ENCODE data around the gene HSPA9. TPM values are rescaled to one million over a fixed set of nuclear protein-coding genes. Genes with fewer than 3 reads are reported as not detected.

The HSPA9 gene
- total RNA-seq, 4 donors from 2014 or later, result 128 to 254 (median 154) TPM

- Histone ChIP-seq H3K27ac (no peak overlapping the region), H3K4me3 (no peak overlapping the region), H3K9me3 (no peaks in the 10 kb centered on the region), H3K27me3 (no peaks in the 10 kb centered on the region), H3K36me3 (no peaks in the 10 kb centered on the region), H3K4me1 (no peaks in the 10 kb centered on the region)
- intact Hi-C loops (cut with DNase I; ENCODE audit: low total_unique reads), result no loop called here
- no peak for TF ChIP-seq POLR2A (IDR thresholded peaks at IDR 0.05)
- no peak for DNase-seq
Measured at GRCh38 chr5:138605254-138605972, 30.2 kb upstream of the HSPA9 start.

GRCh38 chr5:138604176-138604785 lies 29.1 kb upstream of the HSPA9 start:
- intact Hi-C loops (cut with DNase I; ENCODE audit: low total_unique reads), result no loop called here
- Histone ChIP-seq H3K4me1 (no peaks in the 10 kb centered on the region), H3K36me3 (no peaks in the 10 kb centered on the region), H3K9me3 (no peaks in the 10 kb centered on the region), H3K4me3 (no peak overlapping the region), H3K27me3 (no peaks in the 10 kb centered on the region), H3K27ac (no peak overlapping the region)
- TF ChIP-seq CTCF (IDR thresholded peaks at IDR 0.05) (no peak), POLR2A (IDR thresholded peaks at IDR 0.05) (no peak)
- DNase-seq, result no peak

DNA sequence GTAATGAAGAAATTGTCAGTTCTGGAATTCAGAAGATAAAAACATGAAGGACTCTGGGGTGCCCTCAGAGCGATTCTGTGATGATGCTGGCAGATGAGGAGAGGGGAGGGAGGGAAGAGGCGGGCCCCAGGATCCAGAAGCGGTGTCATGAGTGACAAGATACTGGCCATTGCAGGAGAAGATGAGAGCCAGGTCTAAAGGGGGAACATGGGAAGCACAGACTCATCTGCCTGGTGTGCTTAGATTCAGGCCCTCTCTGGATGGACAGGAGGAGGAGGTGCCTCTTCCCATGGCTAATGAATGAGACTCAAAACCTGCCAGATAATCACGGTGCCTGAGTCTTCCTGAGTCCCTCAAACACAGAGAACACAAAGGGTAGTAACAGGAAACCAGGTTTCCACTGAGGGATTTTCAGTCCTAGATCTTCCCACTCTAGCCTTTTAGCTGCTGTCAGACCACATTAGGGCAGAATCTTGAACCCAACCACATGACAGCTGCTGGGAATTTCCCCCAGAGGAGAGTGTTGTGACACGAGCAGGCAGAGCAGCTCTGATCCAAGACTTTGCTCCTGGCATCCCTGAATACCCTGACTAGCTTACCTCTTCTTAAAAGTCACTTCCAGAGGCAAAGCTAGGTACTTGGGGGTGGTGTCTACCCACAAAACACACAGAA lies 28.2 kb upstream of the HSPA9 start:
- Histone ChIP-seq H3K27me3 (no peaks in the 10 kb centered on the region), H3K4me3 (no peak overlapping the region), H3K27ac (no peak overlapping the region), H3K36me3 (no peaks in the 10 kb centered on the region), H3K4me1 (no peaks in the 10 kb centered on the region), H3K9me3 (no peaks in the 10 kb centered on the region)
- intact Hi-C loops (cut with DNase I; ENCODE audit: low total_unique reads), result no loop called here
- TF ChIP-seq CTCF (IDR thresholded peaks at IDR 0.05), result no peak
- no peak for TF ChIP-seq POLR2A (IDR thresholded peaks at IDR 0.05)
- no peak for DNase-seq

DNA sequence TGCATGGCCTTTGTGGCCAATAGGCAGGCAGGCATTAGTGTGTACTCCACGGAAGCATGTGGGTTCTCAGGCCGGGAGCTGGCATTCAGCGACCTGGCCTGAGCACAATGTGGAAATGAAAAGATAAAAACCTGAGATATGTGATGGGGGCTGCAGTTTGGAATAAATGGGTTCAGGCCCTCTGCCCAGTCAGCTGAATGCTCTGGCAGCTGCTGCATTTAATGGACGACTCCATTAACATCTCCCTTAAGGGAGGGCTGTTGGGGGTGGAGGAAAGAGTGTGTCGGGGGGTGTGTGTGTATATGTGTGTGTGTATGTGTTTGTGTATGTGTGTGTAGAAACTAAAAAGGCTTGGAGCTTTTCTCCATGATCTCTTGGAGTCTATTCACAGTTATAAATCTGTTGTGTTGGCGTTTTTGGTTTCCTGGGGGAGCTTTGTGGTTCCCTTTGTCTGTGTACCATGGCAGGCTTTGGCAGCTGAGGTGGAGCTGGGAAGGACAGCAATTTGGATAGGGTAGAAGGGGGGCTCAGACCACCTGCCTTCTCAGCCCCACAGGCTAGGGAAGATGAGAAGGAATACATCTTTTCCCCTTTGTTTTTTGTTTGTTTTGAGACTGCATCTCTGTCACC lies 27.3 kb upstream of the HSPA9 start:
- intact Hi-C loops (cut with DNase I; ENCODE audit: low total_unique reads), result no loop called here
- no peaks in the 10 kb centered on the region for H3K36me3 ChIP-seq
- no peaks in the 10 kb centered on the region for H3K9me3 ChIP-seq
- no peaks in the 10 kb centered on the region for H3K27me3 ChIP-seq
- H3K4me1 ChIP-seq, result no peaks in the 10 kb centered on the region
- H3K4me3 ChIP-seq, result no peak overlapping the region
- no peak overlapping the region for H3K27ac ChIP-seq
- DNase-seq, result no peak
- no peak for TF ChIP-seq POLR2A (IDR thresholded peaks at IDR 0.05)
- TF ChIP-seq CTCF (IDR thresholded peaks at IDR 0.05), result no peak

DNA sequence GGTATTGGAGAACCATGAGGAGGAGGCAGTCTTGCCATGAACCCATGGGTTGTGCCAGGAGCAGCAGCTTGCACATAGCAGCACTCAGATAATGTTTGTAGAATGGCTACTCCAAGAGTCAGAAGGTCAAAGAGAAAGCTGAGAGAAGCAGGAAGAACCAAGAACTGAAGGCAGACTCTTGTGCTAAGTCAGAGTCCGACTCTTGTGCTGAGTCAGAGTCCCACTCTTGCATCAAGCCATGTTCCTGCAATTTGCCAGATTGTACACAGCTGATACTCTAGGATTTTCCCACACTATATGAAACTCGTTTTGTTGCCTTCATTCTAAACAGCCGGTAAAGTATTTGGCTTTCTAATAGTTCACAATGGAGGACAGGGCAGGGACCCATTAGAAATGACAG lies 26.2 kb upstream of the HSPA9 start:
- intact Hi-C loops (cut with DNase I; ENCODE audit: low total_unique reads), result no loop called here
- no peaks in the 10 kb centered on the region for H3K27me3 ChIP-seq

More for the DNA sequence above, 26.2 kb upstream of the HSPA9 start:
- no peak overlapping the region for H3K27ac ChIP-seq
- no peak for DNase-seq
- no peak overlapping the region for H3K4me3 ChIP-seq
- no peaks in the 10 kb centered on the region for H3K9me3 ChIP-seq
- no peaks in the 10 kb centered on the region for H3K36me3 ChIP-seq
- no peaks in the 10 kb centered on the region for H3K4me1 ChIP-seq
- TF ChIP-seq POLR2A (IDR thresholded peaks at IDR 0.05), result no peak
- no peak for TF ChIP-seq CTCF (IDR thresholded peaks at IDR 0.05)

Data from uterus (tissue), 4 donors.